GM18861 (cell line): Measurements from ENCODE around the gene ATP9A.
"Not testable (repeated sequence)": the region's sequence is repeated elsewhere in the genome, so short reads cannot be mapped to it uniquely, and the experiment has no call there.

Experiments used
- ATAC-seq: cut with Tn5 transposase; IDR thresholded peaks from one replicate; pipeline ENCODE4 v1.9.1; 2021; ENCODE audit not compliant: unreplicated experiment

Gene ATP9A

DNA sequence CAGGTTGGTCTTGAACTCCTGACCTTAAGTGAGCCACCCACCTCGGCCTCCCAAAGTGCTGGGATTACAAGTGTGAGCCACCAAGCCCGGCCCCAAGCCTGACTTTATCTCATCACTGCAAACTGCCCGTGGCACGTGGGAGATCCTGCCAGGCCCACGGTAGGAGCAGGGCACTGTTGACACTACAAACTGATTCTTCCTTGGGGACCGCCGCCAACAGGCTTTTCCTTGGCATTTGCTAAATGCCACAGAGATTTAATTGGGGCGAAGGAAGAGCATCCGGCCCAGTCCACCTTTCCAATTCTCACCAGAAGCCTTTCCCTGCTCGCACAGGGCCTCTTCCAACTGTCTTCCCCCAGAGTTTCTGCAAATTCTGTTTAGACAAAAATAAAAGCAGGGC is 11.0 kb downstream of the ATP9A start:
- ATAC-seq, result no peak

DNA sequence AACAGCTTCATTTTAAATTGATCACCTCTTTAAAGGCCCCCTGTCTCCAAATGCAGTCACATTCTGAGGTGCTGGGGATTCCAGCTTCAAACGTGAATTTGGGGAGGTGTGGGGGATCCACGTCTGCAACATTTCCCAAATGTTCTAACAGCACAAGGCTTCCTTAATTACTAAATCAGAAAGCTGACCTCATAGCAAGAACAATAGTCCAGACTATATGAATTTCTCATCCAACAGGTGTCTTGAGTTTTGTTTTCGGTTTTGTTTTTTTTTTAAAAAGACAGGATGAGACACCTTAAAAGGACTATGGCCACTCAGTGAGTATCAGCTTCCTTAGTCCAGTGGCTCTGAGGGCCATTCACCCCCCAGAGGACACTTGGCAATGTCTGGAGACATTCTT is 11.5 kb downstream of the ATP9A start:
- no peak for ATAC-seq

DNA sequence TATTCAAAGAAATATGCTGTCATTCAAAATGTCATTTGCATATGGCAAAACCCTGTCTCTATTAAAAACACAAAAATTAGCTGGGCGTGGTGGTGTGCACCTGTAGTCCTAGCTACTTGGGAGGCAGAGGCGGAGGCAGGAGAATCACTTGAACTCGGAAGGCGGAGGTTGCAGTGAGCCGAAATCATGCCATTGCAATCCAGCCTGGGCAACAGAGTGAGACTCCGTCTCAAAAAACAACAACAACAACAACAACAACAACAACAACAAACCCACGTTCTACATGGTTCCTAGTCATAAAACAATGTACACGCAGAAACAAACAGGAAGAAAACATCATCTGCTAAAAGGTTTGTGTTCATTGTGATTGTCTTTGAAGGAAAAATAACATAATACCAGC is 15.0 kb downstream of the ATP9A start:
- ATAC-seq, result not testable (repeated sequence)

- no peak for ATAC-seq
Measured at GRCh38 chr20:51752343-51752951, 15.7 kb downstream of the ATP9A start.

- no peak for ATAC-seq
Measured at GRCh38 chr20:51750770-51751388, 17.3 kb downstream of the ATP9A start.

- ATAC-seq, result no peak
Measured at GRCh38 chr20:51750037-51750769, 18.0 kb downstream of the ATP9A start.

DNA sequence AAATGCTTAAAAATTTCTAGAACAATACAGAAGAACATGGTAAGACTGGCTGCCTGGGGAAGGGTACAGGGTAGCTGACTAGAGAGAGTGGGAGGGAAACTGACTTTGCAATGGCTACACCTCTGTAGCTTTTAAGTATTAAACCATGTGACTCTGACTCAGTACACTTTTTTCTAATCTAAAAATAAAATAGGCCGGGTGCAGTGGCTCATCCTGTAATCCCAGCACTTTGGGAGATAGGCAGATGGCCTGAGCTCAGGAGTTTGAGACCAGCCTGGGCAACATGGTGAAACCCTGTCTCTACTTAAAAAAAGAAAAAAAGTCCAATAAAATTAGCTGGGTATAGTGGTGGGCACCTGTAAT is 18.5 kb downstream of the ATP9A start:
- no peak for ATAC-seq

GRCh38 chr20:51747182-51747911 is 20.8 kb downstream of the ATP9A start:
- ATAC-seq, result no peak

DNA sequence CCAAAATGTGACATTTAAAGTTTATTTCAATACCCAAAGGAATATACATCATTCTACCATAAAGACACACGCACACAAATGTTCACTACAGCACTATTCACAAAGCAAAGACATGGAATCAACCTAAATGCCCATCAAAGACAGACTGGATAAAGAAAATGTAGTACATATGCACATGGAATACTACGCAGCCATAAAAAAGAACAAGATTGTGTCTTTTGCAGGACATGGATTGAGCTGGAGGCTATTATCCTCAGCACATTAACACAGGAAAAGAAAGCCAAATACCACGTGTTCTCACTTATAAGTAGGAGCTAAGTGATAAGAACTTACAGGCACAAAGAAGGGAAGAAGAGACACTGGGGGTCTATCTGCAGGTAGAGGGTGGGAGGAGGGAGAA is 22.4 kb downstream of the ATP9A start:
- ATAC-seq, result no peak

GRCh38 chr20:51740838-51741237 is 27.4 kb downstream of the ATP9A start:
- no peak for ATAC-seq

DNA sequence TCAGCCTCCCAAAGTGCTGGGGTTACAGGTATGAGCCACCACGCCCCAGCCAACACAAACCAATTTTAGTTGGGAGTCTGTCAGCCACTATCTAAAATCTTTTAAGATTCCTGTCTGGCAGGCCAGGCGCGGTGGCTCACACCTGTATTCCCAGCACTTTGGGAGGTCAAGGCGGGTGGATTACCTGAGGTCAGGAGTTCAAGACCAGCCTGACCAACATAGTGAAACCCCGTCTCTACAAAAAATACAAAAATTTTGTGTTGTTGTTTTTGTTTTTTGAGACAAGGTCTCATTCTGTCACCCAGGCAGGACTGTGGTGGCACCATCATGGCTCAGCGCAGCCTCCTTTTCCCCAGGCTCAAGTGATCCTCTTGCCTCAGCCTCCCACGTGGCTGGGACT is 27.9 kb downstream of the ATP9A start:
- ATAC-seq, result not testable (repeated sequence)

GRCh38 chr20:51739722-51740249 is 28.4 kb downstream of the ATP9A start:
- ATAC-seq, result no peak

DNA sequence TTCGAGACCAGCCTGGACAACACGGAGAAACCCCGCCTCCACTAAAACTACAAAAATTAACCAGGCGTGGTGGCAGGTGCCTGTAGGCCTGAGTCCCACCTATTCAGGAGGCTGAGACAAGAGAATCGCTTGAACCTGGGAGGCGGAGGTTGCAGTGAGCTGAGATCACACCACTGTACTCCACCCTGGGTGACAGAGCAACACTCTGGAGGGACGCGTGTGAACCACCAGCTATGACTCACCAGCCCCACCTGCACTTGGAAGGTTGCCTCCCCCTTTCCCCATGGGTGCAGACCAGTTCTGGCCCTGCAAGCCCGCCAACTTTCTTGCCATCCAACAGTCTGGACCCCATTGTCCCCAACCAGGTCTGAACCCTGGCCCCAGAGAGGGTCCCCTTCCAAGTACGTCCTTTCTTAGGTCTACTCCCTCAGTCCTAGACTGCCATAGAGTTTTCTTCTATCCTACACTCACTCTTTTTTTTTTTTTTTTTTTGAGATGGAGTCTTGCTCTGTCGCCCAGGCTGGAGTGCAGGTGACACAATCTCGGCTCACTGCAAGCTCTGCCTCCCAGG is 29.2 kb downstream of the ATP9A start:
- ATAC-seq, result no peak

DNA sequence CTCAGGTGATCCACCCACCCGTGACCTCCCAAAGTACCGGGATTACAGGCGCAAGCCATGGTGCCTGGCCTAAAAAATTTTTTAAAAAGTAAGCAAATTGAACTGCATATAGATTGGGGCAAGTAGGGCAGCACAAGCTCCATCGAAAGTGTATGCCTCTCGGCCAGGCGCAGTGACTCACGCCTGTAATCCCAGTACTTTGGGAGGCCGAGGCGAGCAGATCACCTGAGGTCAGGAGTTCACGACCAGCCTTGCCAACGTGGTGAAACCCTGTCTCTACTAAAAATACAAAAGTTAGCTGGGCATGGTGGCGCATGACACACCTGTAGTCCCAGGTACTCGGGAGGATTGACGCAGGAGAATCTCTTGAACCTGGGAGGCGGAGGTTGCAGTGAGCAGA is 29.9 kb downstream of the ATP9A start:
- ATAC-seq, result not testable (repeated sequence)

- no peak for ATAC-seq
Measured at GRCh38 chr20:51736947-51737346, 31.2 kb downstream of the ATP9A start.

- no peak for ATAC-seq
Measured at GRCh38 chr20:51735728-51736600, 32.2 kb downstream of the ATP9A start.

DNA sequence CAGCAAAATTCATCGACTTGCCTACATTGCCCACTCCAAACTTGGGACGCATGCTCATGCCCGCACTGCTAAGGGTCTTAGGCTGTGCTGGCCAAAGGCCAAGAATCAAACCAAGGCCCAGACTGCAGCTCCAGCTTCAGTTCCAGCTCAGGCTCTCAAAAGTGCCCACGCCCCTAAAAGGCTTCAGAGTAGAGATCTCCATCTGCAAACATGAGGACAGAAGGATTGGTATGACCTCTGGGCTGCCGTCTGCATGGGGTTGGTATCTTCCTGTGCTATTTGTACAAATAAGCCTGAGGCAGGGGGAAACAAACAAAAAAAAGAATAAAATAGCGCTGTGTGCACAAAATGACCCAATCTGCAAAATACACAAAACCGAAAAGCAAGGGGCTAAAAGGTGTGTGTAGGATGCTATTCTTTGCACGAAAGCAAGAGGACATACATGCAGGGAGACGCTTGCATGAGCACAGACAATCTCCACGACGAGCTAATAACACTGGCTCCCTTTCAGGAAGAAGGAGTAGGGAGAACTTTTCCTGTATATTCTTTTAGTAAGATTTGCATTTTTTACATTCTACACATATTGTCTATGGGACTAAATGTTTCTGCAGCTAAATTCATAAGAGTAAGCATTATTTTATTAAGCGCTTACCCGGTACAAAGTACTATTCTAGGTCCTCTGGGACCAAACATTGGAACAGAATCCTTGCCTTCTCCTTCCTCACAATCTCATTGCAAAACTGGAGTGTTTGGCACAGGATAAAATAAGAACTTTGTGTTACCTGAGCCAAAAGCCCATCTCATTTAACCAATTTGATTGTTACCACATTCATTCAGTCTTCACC is 33.1 kb downstream of the ATP9A start:
- no peak for ATAC-seq

DNA sequence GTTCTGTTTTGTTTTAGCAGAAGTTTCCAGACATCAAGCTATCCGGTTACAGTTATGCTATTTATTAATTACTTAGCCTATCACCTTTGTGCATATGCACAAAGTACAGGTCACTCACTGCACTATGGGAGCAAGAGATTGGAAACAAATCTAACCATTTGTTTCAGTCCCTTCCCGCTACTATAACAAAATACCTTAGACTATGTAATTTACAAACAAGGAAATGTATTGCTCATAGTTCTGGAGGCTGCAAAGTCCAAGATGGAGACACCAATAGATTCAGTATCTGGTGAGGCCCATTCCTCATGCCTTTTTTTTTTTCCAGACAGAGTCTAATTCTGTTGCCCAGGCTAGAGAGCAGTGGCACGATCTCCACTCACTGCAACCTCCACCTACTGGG is 35.1 kb downstream of the ATP9A start:
- no peak for ATAC-seq

GRCh38 chr20:51732096-51732791 is 35.9 kb downstream of the ATP9A start:
- ATAC-seq, result no peak
